Measurements from ENCODE around the gene CACNA1A.
"Not testable (repeated sequence)": the region's sequence is repeated elsewhere in the genome, so short reads cannot be mapped to it uniquely, and the experiment has no call there.

Gene CACNA1A

DNA sequence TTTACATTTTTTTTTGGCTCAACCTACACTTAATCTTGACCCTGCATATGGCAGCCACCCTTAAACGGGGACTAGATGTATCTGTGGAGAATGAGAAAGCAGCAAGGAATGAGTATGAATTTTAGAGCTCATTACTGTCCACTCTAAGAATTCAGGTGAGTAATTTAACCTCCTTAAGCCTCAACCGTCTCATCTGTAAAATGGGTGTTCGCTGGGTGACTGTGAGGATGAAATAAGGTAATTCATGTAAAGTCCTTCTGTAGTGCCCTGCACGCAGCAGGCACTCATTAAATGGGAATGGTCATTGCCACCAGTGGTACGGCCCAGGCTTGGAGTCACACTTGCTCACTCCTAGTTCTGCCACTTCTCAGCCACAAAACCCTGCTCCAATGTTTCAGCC, 135.3 kb downstream of the CACNA1A start:
- no peaks in the 10 kb centered on the region for H3K4me1 Mint-ChIP-seq
- no peak for TF ChIP-seq CTCF (IDR thresholded peaks at IDR 0.05; ENCODE audit: unreplicated experiment in 3 of 3)
- H3K9me3 Mint-ChIP-seq: peaks cover 4% of the 10 kb centered on the region
- H3K27ac Mint-ChIP-seq: no peak overlapping the region
- H3K36me3 Mint-ChIP-seq (ENCODE audit: low read depth): no peaks in the 10 kb centered on the region
- H3K27me3 Mint-ChIP-seq (ENCODE audit: low read depth): no peaks in the 10 kb centered on the region
- H3K4me3 Mint-ChIP-seq: no peak overlapping the region

- no peaks in the 10 kb centered on the region for H3K36me3 Mint-ChIP-seq (ENCODE audit: low read depth)
- H3K27me3 Mint-ChIP-seq (ENCODE audit: low read depth): no peaks in the 10 kb centered on the region
- H3K4me3 Mint-ChIP-seq: no peak overlapping the region
- no peaks in the 10 kb centered on the region for H3K4me1 Mint-ChIP-seq
- TF ChIP-seq CTCF (IDR thresholded peaks at IDR 0.05; ENCODE audit: unreplicated experiment in 3 of 3): peak in 2 of 3 experiments; percentile 14 to 18
- no peaks in the 10 kb centered on the region for H3K9me3 Mint-ChIP-seq
- no peak overlapping the region for H3K27ac Mint-ChIP-seq
Observed at GRCh38 chr19:13366529-13367143, 139.6 kb downstream of the CACNA1A start.

DNA sequence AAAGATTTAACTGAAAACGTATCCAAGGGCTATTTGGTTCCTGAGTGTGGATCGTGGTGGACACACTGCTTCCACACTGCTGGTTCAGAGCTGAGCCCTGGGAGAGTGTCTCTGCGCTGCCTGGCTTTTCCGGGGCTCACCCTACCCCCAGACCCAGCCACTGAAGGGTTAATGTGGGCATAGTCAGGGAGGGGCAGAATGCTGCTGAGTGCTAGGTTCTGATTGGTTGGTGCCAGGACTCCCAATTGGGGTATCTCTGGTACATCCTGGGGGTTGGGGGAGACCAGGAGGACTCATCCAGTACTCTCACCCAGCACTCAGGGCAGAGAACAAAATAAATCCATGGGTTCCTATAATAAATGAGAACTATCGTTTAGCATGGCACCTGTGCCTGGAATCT, 142.3 kb downstream of the CACNA1A start:
- H3K36me3 Mint-ChIP-seq (ENCODE audit: low read depth): no peaks in the 10 kb centered on the region
- no peak for TF ChIP-seq CTCF (IDR thresholded peaks at IDR 0.05; ENCODE audit: unreplicated experiment in 3 of 3)
- H3K9me3 Mint-ChIP-seq: peaks cover 4% of the 10 kb centered on the region
- no peak overlapping the region for H3K27ac Mint-ChIP-seq
- H3K27me3 Mint-ChIP-seq (ENCODE audit: low read depth): no peaks in the 10 kb centered on the region
- H3K4me1 Mint-ChIP-seq: no peaks in the 10 kb centered on the region
- H3K4me3 Mint-ChIP-seq: no peak overlapping the region

- no peaks in the 10 kb centered on the region for H3K4me1 Mint-ChIP-seq
- H3K36me3 Mint-ChIP-seq (ENCODE audit: low read depth): no peaks in the 10 kb centered on the region
- H3K9me3 Mint-ChIP-seq: peaks cover 7% of the 10 kb centered on the region
- no peak overlapping the region for H3K4me3 Mint-ChIP-seq
- no peaks in the 10 kb centered on the region for H3K27me3 Mint-ChIP-seq (ENCODE audit: low read depth)
- TF ChIP-seq CTCF (IDR thresholded peaks at IDR 0.05; ENCODE audit: unreplicated experiment in 3 of 3): no peak
- no peak overlapping the region for H3K27ac Mint-ChIP-seq
Observed at GRCh38 chr19:13363245-13363644, 143.0 kb downstream of the CACNA1A start.

DNA sequence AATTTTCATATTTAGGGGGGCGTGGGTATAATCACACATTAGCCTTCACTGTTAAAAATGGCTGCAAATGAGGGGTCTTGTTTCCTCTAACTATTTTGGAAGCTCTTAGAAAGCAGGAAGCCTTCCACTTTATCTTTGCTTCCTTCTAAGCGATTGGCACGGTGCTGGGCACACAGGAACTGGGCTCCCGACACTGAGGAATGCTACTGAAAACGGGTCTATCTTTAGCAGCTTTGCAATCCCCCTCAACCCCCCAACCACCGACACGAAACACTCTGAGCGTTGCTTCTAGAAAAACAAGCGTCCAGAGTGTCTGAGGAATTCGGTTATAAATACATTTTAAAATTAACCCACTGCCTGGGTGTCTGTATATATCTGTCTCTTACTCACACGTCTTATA, 143.6 kb downstream of the CACNA1A start:
- TF ChIP-seq CTCF (IDR thresholded peaks at IDR 0.05; ENCODE audit: unreplicated experiment in 3 of 3): no peak
- Mint-ChIP-seq H3K36me3 (ENCODE audit: low read depth) (no peaks in the 10 kb centered on the region), H3K4me1 (no peaks in the 10 kb centered on the region), H3K27me3 (ENCODE audit: low read depth) (no peaks in the 10 kb centered on the region), H3K27ac (no peak overlapping the region), H3K9me3 (peaks cover 7% of the 10 kb centered on the region), H3K4me3 (no peak overlapping the region)

GRCh38 chr19:13361726-13362125, 144.6 kb downstream of the CACNA1A start:
- not testable (repeated sequence) for H3K27ac Mint-ChIP-seq; H3K9me3 Mint-ChIP-seq; H3K27me3 Mint-ChIP-seq (ENCODE audit: low read depth); H3K36me3 Mint-ChIP-seq (ENCODE audit: low read depth); H3K4me3 Mint-ChIP-seq; H3K4me1 Mint-ChIP-seq
